CD14-positive monocyte (primary cell): ENCODE results near the gene DPP6. TPM values are rescaled to one million over a fixed set of nuclear protein-coding genes. Genes with fewer than 3 reads are reported as not detected.
"Not testable (repeated sequence)": the region's sequence is repeated elsewhere in the genome, so short reads cannot be mapped to it uniquely, and the experiment has no call there.

Experiments
- DNase-seq, 3 donors: peaks; one replicate each; pipeline ENCODE4 v3.0.0-alpha.2; 2011 to 2022
- H2AFZ ChIP-seq: 2 replicates; pipeline ENCODE4 v1.6.0; 2012; ENCODE audit warnings: mild to moderate bottlenecking, low read depth, low read length, inconsistent platforms; ENCODE audit not compliant: insufficient read depth, poor library complexity, severe bottlenecking
- H3K27ac ChIP-seq, 2 donors: 1 replicate in 1 of 2; 2 replicates in 1 of 2; pipeline ENCODE4 v1.5.1; 2012 to 2013; ENCODE audit warnings: low read length in 2 of 2, control low read depth in 1 of 2, inconsistent platforms in 1 of 2, low read depth in 1 of 2, mild to moderate bottlenecking in 1 of 2
- H3K27me3 ChIP-seq, 2 donors: one replicate each; pipeline versions ENCODE4 v1.6.0 to v1.6.1; 2011 to 2013; ENCODE audit warnings: low read length in 2 of 2; ENCODE audit not compliant: control insufficient read depth in 2 of 2, insufficient read depth in 2 of 2
- H3K36me3 ChIP-seq, 2 donors: replicated peaks in 1 of 2; 1 replicate in 1 of 2; 2 replicates in 1 of 2; pipeline versions ENCODE4 v1.5.1 to v1.6.1; 2012 to 2013; ENCODE audit warnings: low read length in 2 of 2, control low read depth in 1 of 2, inconsistent platforms in 1 of 2, mild to moderate bottlenecking in 1 of 2; ENCODE audit not compliant: insufficient read depth in 2 of 2, control insufficient read depth in 1 of 2
- H3K4me1 ChIP-seq, 2 donors: 1 replicate in 1 of 2; 2 replicates in 1 of 2; pipeline versions ENCODE4 v1.5.1 to v1.6.1; 2012 to 2013; ENCODE audit warnings: low read length in 2 of 2, control low read depth in 1 of 2, inconsistent platforms in 1 of 2, mild to moderate bottlenecking in 1 of 2, moderate library complexity in 1 of 2; ENCODE audit not compliant: insufficient read depth in 2 of 2, control insufficient read depth in 1 of 2
- H3K4me2 ChIP-seq: replicated peaks from 2 replicates; pipeline ENCODE3; 2012; ENCODE audit warnings: low read length, moderate library complexity, mild to moderate bottlenecking; ENCODE audit not compliant: poor library complexity, severe bottlenecking; ENCODE audit errors: extremely low read depth
- H3K4me3 ChIP-seq, 3 experiments: fragments of 200-600 bp in 1 of 3; sonication (generic) in 1 of 3; replicated peaks in 1 of 3; 1 replicate in 2 of 3; 2 replicates in 1 of 3; pipeline ENCODE4 v1.5.1; 2011 to 2013; ENCODE audit warnings: low read length in 3 of 3, mild to moderate bottlenecking in 3 of 3, control low read depth in 2 of 3, low read depth in 2 of 3, inconsistent platforms in 1 of 3, moderate library complexity in 1 of 3
- H3K79me2 ChIP-seq: 2 replicates; pipeline ENCODE4 v1.6.0; 2012; ENCODE audit warnings: mild to moderate bottlenecking, control low read depth, inconsistent platforms, low read length, moderate library complexity; ENCODE audit not compliant: insufficient read depth
- H3K9ac ChIP-seq: 2 replicates; pipeline ENCODE4 v1.6.0; 2017; ENCODE audit warnings: low read length, mild to moderate bottlenecking; ENCODE audit not compliant: insufficient read depth, poor library complexity, severe bottlenecking
- H3K9me3 ChIP-seq, 2 donors: replicated peaks in 1 of 2; 1 replicate in 1 of 2; 2 replicates in 1 of 2; pipeline versions ENCODE4 v1.5.1 to v1.6.1; 2012 to 2013; ENCODE audit warnings: low read length in 2 of 2, control low read depth in 1 of 2; ENCODE audit not compliant: control insufficient read depth in 1 of 2, insufficient read depth in 1 of 2
- H4K20me1 ChIP-seq: 2 replicates; pipeline ENCODE4 v1.6.0; 2012; ENCODE audit warnings: mild to moderate bottlenecking, low read length, control low read depth, moderate library complexity; ENCODE audit not compliant: insufficient read depth
- H3K27ac Mint-ChIP-seq, 7 donors: one replicate each; pipeline ENCODE4 v1.8.0; 2020; ENCODE audit warnings: mild to moderate bottlenecking in 7 of 7, mixed read lengths in 7 of 7, moderate library complexity in 6 of 7, inconsistent platforms in 2 of 7
- H3K27me3 Mint-ChIP-seq, 3 donors: one replicate each; pipeline ENCODE4 v1.8.0; 2021 to 2022; ENCODE audit warnings: low read depth in 3 of 3, mild to moderate bottlenecking in 3 of 3, mixed read lengths in 3 of 3, moderate library complexity in 3 of 3, inconsistent platforms in 1 of 3
- H3K36me3 Mint-ChIP-seq, 2 donors: one replicate each; pipeline ENCODE4 v1.8.0; 2020; ENCODE audit warnings: mixed read lengths in 2 of 2, inconsistent platforms in 1 of 2, mild to moderate bottlenecking in 1 of 2
- H3K4me1 Mint-ChIP-seq: one replicate; pipeline ENCODE4 v1.8.0; 2020; ENCODE audit warnings: mild to moderate bottlenecking, mixed read lengths
- H3K4me3 Mint-ChIP-seq, 2 donors: one replicate each; pipeline ENCODE4 v1.8.0; 2020; ENCODE audit warnings: mild to moderate bottlenecking in 2 of 2, mixed read lengths in 2 of 2, moderate library complexity in 1 of 2
- H3K9me3 Mint-ChIP-seq, 7 donors: one replicate each; pipeline ENCODE4 v1.8.0; 2020 to 2022; ENCODE audit warnings: mixed read lengths in 7 of 7, mild to moderate bottlenecking in 6 of 7, moderate library complexity in 6 of 7, inconsistent platforms in 2 of 7
- WGBS: methylation state at CpG from one replicate; pipeline ENCODE4 v1.1.5; 2013; ENCODE audit warnings: missing lambda C conversion rate; ENCODE audit not compliant: insufficient coverage; 5-methylcytosine and 5-hydroxymethylcytosine counted together
- intact Hi-C, 2 donors: fragments of 100-400 bp; cut with micrococcal nuclease; formaldehyde crosslinking; loops; one replicate each; pipeline versions ENCODE4 v1.15.0 to v1.15.1; 2023
- polyA plus RNA-seq, 3 donors: library from polyadenylated mRNA; depleted of rRNA in 1 of 3; unstranded in 2 of 3; stranded (reverse) in 1 of 3; fragments of 300-500 nt in 2 of 3; fragments of >200 nt in 1 of 3; fragmentation: Illumina TruSeq in 2 of 3; gene quantifications; 1 replicate in 2 of 3; 2 replicates in 1 of 3; pipeline ENCODE4 v1.2.3, GENCODE V29; 2012 to 2021
- TF ChIP-seq, protein P1 (sequence below): fragments of 200-600 bp; IDR thresholded peaks from one replicate; pipeline ENCODE4 v1.8.0; 2022; ENCODE audit warnings: antibody characterized with exemption, mild to moderate bottlenecking

Gene DPP6
- polyA plus RNA-seq, 3 donors = not detected

- no peak overlapping the region for H3K4me3 Mint-ChIP-seq
- no peaks in the 10 kb centered on the region for H3K79me2 ChIP-seq
- TF ChIP-seq, protein P1, sequence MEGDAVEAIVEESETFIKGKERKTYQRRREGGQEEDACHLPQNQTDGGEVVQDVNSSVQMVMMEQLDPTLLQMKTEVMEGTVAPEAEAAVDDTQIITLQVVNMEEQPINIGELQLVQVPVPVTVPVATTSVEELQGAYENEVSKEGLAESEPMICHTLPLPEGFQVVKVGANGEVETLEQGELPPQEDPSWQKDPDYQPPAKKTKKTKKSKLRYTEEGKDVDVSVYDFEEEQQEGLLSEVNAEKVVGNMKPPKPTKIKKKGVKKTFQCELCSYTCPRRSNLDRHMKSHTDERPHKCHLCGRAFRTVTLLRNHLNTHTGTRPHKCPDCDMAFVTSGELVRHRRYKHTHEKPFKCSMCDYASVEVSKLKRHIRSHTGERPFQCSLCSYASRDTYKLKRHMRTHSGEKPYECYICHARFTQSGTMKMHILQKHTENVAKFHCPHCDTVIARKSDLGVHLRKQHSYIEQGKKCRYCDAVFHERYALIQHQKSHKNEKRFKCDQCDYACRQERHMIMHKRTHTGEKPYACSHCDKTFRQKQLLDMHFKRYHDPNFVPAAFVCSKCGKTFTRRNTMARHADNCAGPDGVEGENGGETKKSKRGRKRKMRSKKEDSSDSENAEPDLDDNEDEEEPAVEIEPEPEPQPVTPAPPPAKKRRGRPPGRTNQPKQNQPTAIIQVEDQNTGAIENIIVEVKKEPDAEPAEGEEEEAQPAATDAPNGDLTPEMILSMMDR = no peak
- no peaks in the 10 kb centered on the region for H4K20me1 ChIP-seq
- intact Hi-C loops = no loop called here
- peak overlapping the region in 1 of 7 donors; percentile 24 for H3K27ac Mint-ChIP-seq
- no peak overlapping the region for H2AFZ ChIP-seq
- no peak for DNase-seq
- no peak overlapping the region for H3K9ac ChIP-seq
- 80% methylated on average over 5 of the region's 10 CpGs for WGBS
- H3K9me3 ChIP-seq = peaks cover 40 to 55% of the 10 kb centered on the region in 2 donors
- H3K4me1 ChIP-seq = no peaks in the 10 kb centered on the region
- H3K27ac ChIP-seq = no peak overlapping the region
- no peaks in the 10 kb centered on the region for H3K36me3 Mint-ChIP-seq
- no peaks in the 10 kb centered on the region for H3K4me1 Mint-ChIP-seq
- no peaks in the 10 kb centered on the region for H3K36me3 ChIP-seq
- H3K4me2 ChIP-seq = no peak overlapping the region
- no peak overlapping the region for H3K4me3 ChIP-seq
- H3K9me3 Mint-ChIP-seq = peaks cover 20 to 38% (median 24%) of the 10 kb centered on the region in 7 donors
- H3K27me3 ChIP-seq = no peaks in the 10 kb centered on the region
- peaks cover 0 to 3% (median 0%) of the 10 kb centered on the region in 3 donors for H3K27me3 Mint-ChIP-seq
These were observed 624.4 kb downstream of the DPP6 start for GRCh38 chr7:154676422-154677073.

DNA sequence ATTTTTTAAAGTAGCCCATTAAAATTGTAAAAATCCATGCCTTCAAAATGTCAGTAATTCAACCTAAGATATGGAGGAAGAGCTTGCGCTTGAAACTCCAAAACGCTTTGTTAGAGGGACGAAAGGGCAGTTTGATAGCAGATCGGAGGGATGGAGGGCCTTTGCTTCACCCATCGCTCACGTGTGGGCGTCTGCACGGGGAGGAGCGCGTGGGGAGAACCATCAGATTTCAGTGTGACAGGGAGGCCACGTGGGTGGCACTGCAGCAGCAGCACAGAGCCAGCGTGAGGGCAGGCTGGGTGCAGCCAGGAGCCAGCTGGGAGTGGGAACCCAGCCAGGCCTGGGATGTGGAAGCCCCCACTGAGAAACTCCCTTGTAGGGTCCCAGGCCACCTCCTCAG lies 625.3 kb downstream of the DPP6 start:
- Histone ChIP-seq H4K20me1 (no peaks in the 10 kb centered on the region), H3K36me3 (no peaks in the 10 kb centered on the region), H3K4me2 (no peak overlapping the region), H3K4me3 (no peak overlapping the region), H2AFZ (no peak overlapping the region), H3K4me1 (no peaks in the 10 kb centered on the region), H3K9me3 (peaks cover 36 to 55% of the 10 kb centered on the region in 2 donors), H3K27me3 (no peaks in the 10 kb centered on the region), H3K27ac (no peak overlapping the region), H3K9ac (no peak overlapping the region), H3K79me2 (no peaks in the 10 kb centered on the region)
- 89% methylated on average over 10 of the region's 12 CpGs for WGBS
- intact Hi-C loops = no loop called here
- DNase-seq = no peak
- H3K27ac Mint-ChIP-seq = no peak overlapping the region
- no peaks in the 10 kb centered on the region for H3K36me3 Mint-ChIP-seq
- peaks cover 0 to 3% (median 1%) of the 10 kb centered on the region in 3 donors for H3K27me3 Mint-ChIP-seq
- H3K9me3 Mint-ChIP-seq = peaks cover 20 to 38% (median 23%) of the 10 kb centered on the region in 7 donors
- H3K4me1 Mint-ChIP-seq = no peaks in the 10 kb centered on the region
- TF ChIP-seq, protein P1 = no peak
- no peak overlapping the region for H3K4me3 Mint-ChIP-seq

GRCh38 chr7:154678001-154678550 lies 625.9 kb downstream of the DPP6 start:
- H3K9ac ChIP-seq, DNase-seq, H3K27me3 Mint-ChIP-seq, H3K27ac ChIP-seq, H3K4me1 Mint-ChIP-seq, intact Hi-C loops, H3K36me3 ChIP-seq, H3K4me3 Mint-ChIP-seq, H4K20me1 ChIP-seq, H3K36me3 Mint-ChIP-seq, H2AFZ ChIP-seq, H3K27ac Mint-ChIP-seq, H3K4me2 ChIP-seq, H3K79me2 ChIP-seq, H3K27me3 ChIP-seq, H3K4me1 ChIP-seq, H3K4me3 ChIP-seq: not testable (repeated sequence)
- peaks cover 36 to 50% of the 10 kb centered on the region in 2 donors for H3K9me3 ChIP-seq
- 95% methylated on average over 17 of the region's 18 CpGs for WGBS
- H3K9me3 Mint-ChIP-seq = peaks cover 20 to 37% (median 23%) of the 10 kb centered on the region in 7 donors
